Large intestine (tissue), 3 donors: ENCODE measurements around the gene ZFPM1. TPM values are rescaled to one million over a fixed set of nuclear protein-coding genes. Genes with fewer than 3 reads are reported as not detected.

Source experiments
- DNase-seq, 2 donors: peaks; one replicate each; pipeline versions ENCODE4 v3.0.0 to v3.0.0-alpha.2; 2013
- H3K27ac ChIP-seq: one replicate; pipeline ENCODE4 v1.5.1; 2013; ENCODE audit warnings: low read length
- H3K27me3 ChIP-seq: 2 replicates; pipeline ENCODE4 v1.6.1; 2013; ENCODE audit warnings: low read length; ENCODE audit not compliant: control insufficient read depth, insufficient read depth
- H3K36me3 ChIP-seq: 2 replicates; pipeline ENCODE4 v1.6.1; 2013; ENCODE audit warnings: low read length; ENCODE audit not compliant: control insufficient read depth, insufficient read depth
- H3K4me1 ChIP-seq: one replicate; pipeline ENCODE4 v1.6.1; 2013; ENCODE audit warnings: low read length; ENCODE audit not compliant: control insufficient read depth, insufficient read depth
- H3K4me3 ChIP-seq: one replicate; pipeline ENCODE4 v1.5.1; 2013; ENCODE audit warnings: low read length
- H3K9me3 ChIP-seq: one replicate; pipeline ENCODE4 v1.6.1; 2013; ENCODE audit warnings: mild to moderate bottlenecking, low read depth, low read length, moderate library complexity; ENCODE audit not compliant: control insufficient read depth
- WGBS: methylation state at CpG from one replicate; pipeline ENCODE4 v1.1.5; 2013; ENCODE audit warnings: low lambda C conversion rate; ENCODE audit not compliant: insufficient coverage; 5-methylcytosine and 5-hydroxymethylcytosine counted together
- polyA plus RNA-seq: library from polyadenylated mRNA; unstranded; fragments of 120-200 nt; gene quantifications from one replicate; pipeline ENCODE4 v1.2.1, GENCODE V29; 2013

The ZFPM1 gene
- polyA plus RNA-seq, 1 donor: 27.2 TPM

- DNase-seq: no peak
- no CpG with 5 or more reads among the region's 9 CpGs for WGBS
- Histone ChIP-seq H3K4me3 (no peak overlapping the region), H3K36me3 (peaks cover 28% of the 10 kb centered on the region), H3K27me3 (peaks cover 19% of the 10 kb centered on the region), H3K9me3 (no peaks in the 10 kb centered on the region), H3K27ac (no peak overlapping the region), H3K4me1 (peaks cover 19% of the 10 kb centered on the region)
Observed at GRCh38 chr16:88535857-88536222, 82.8 kb downstream of the ZFPM1 start.

- no peak for DNase-seq
- no CpG with 5 or more reads among the region's 11 CpGs for WGBS
- no peak overlapping the region for H3K4me3 ChIP-seq
- peaks cover 25% of the 10 kb centered on the region for H3K36me3 ChIP-seq
- no peaks in the 10 kb centered on the region for H3K9me3 ChIP-seq
- H3K27me3 ChIP-seq: peaks cover 19% of the 10 kb centered on the region
- H3K4me1 ChIP-seq: peaks cover 14% of the 10 kb centered on the region
- H3K27ac ChIP-seq: no peak overlapping the region
Observed at GRCh38 chr16:88536510-88536909, 83.4 kb downstream of the ZFPM1 start.

GRCh38 chr16:88536971-88537751 lies 84.1 kb downstream of the ZFPM1 start:
- Histone ChIP-seq H3K27ac (no peak overlapping the region), H3K27me3 (peaks cover 19% of the 10 kb centered on the region), H3K36me3 (peaks cover 25% of the 10 kb centered on the region), H3K4me1 (peaks cover 12% of the 10 kb centered on the region), H3K9me3 (no peaks in the 10 kb centered on the region), H3K4me3 (no peak overlapping the region)
- DNase-seq: no peak
- WGBS: no CpG with 5 or more reads among the region's 31 CpGs

- peaks cover 12% of the 10 kb centered on the region for H3K4me1 ChIP-seq
- no CpG with 5 or more reads among the region's 4 CpGs for WGBS
Observed at GRCh38 chr16:88537859-88538258, 84.8 kb downstream of the ZFPM1 start.

GRCh38 chr16:88538366-88539060 lies 85.4 kb downstream of the ZFPM1 start:
- Histone ChIP-seq H3K27me3 (peaks cover 19% of the 10 kb centered on the region), H3K9me3 (peaks cover 13% of the 10 kb centered on the region), H3K4me1 (peaks cover 12% of the 10 kb centered on the region), H3K36me3 (peaks cover 17% of the 10 kb centered on the region), H3K4me3 (no peak overlapping the region), H3K27ac (no peak overlapping the region)
- DNase-seq: no peak
- WGBS: no CpG with 5 or more reads among the region's 23 CpGs

More at GRCh38 chr16:88537859-88538258, 84.8 kb downstream of the ZFPM1 start:
- Histone ChIP-seq H3K27me3 (peaks cover 19% of the 10 kb centered on the region), H3K27ac (no peak overlapping the region), H3K4me3 (no peak overlapping the region), H3K36me3 (peaks cover 19% of the 10 kb centered on the region), H3K9me3 (peaks cover 7% of the 10 kb centered on the region)
- no peak for DNase-seq

GRCh38 chr16:88539261-88539651 lies 86.2 kb downstream of the ZFPM1 start:
- Histone ChIP-seq H3K36me3 (peaks cover 17% of the 10 kb centered on the region), H3K27me3 (peaks cover 19% of the 10 kb centered on the region), H3K4me1 (peaks cover 12% of the 10 kb centered on the region), H3K4me3 (no peak overlapping the region), H3K27ac (no peak overlapping the region), H3K9me3 (peaks cover 21% of the 10 kb centered on the region)
- DNase-seq: no peak
- no CpG with 5 or more reads among the region's 12 CpGs for WGBS

GRCh38 chr16:88539652-88540345 lies 86.7 kb downstream of the ZFPM1 start:
- Histone ChIP-seq H3K27ac (no peak overlapping the region), H3K27me3 (peaks cover 20% of the 10 kb centered on the region), H3K36me3 (peaks cover 17% of the 10 kb centered on the region), H3K4me3 (no peak overlapping the region), H3K9me3 (peaks cover 21% of the 10 kb centered on the region), H3K4me1 (peaks cover 12% of the 10 kb centered on the region)
- DNase-seq: no peak
- WGBS: no CpG with 5 or more reads among the region's 26 CpGs

GRCh38 chr16:88540346-88540977 lies 87.4 kb downstream of the ZFPM1 start:
- no peak for DNase-seq
- Histone ChIP-seq H3K27ac (no peak overlapping the region), H3K36me3 (peaks cover 12% of the 10 kb centered on the region), H3K4me1 (peaks cover 12% of the 10 kb centered on the region), H3K9me3 (peaks cover 21% of the 10 kb centered on the region), H3K27me3 (peaks cover 22% of the 10 kb centered on the region), H3K4me3 (no peak overlapping the region)
- no CpG with 5 or more reads among the region's 20 CpGs for WGBS

GRCh38 chr16:88541831-88542616 lies 88.9 kb downstream of the ZFPM1 start:
- Histone ChIP-seq H3K4me3 (no peak overlapping the region), H3K36me3 (no peaks in the 10 kb centered on the region), H3K27ac (no peak overlapping the region), H3K4me1 (peaks cover 12% of the 10 kb centered on the region), H3K27me3 (peaks cover 27% of the 10 kb centered on the region), H3K9me3 (peaks cover 21% of the 10 kb centered on the region)
- no peak for DNase-seq
- WGBS: 100% methylated on average over 1 of the region's 15 CpGs
